ENCODE data around the gene CHRNB4. TPM values are rescaled to one million over a fixed set of nuclear protein-coding genes. Genes with fewer than 3 reads are reported as not detected.

CHRNB4 gene
- total RNA-seq, 1 donor from 2014 or later: 0.10 TPM

GRCh38 chr15:78658823-78659222 is 17.8 kb upstream of the CHRNB4 start:
- H3K27me3 Mint-ChIP-seq (ENCODE audit: low read depth): peaks cover 36% of the 10 kb centered on the region
- no peaks in the 10 kb centered on the region for H3K4me1 Mint-ChIP-seq (ENCODE audit: low read depth)
- H3K27ac Mint-ChIP-seq (ENCODE audit: unreplicated experiment): no peak overlapping the region
- no peak for DNase-seq (ENCODE audit: low spot score)
- no peaks in the 10 kb centered on the region for H3K9me3 Mint-ChIP-seq (ENCODE audit: low read depth)
- H3K4me3 Mint-ChIP-seq (ENCODE audit: unreplicated experiment): no peak overlapping the region
- H3K36me3 Mint-ChIP-seq (ENCODE audit: low read depth): no peaks in the 10 kb centered on the region
- no peak for TF ChIP-seq CTCF (IDR thresholded peaks at IDR 0.05)

DNA sequence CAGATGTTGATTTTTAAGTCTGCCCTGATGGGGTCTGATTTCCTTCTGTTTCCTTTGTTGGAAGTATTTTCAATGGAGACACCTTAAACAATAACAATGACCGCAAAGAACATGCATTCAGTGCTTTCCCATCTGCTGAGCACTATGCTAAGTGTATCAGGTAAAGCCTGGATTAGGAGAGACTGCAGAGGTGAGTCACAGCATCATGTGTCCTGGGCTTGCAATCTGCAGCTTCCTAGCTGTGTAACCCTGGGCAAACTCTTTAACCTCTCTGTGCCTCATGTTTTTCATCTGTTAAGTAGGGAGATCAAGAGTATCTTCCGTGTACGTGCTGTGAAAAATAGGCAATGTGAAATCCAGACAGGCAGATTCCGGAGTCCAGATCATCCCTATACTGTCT is 13.3 kb upstream of the CHRNB4 start:
- Mint-ChIP-seq H3K27ac (ENCODE audit: unreplicated experiment) (no peak overlapping the region), H3K4me3 (ENCODE audit: unreplicated experiment) (no peak overlapping the region), H3K4me1 (ENCODE audit: low read depth) (no peaks in the 10 kb centered on the region), H3K36me3 (ENCODE audit: low read depth) (no peaks in the 10 kb centered on the region), H3K9me3 (ENCODE audit: low read depth) (no peaks in the 10 kb centered on the region), H3K27me3 (ENCODE audit: low read depth) (peaks cover 35% of the 10 kb centered on the region)
- DNase-seq (ENCODE audit: low spot score): no peak
- TF ChIP-seq CTCF (IDR thresholded peaks at IDR 0.05): no peak

GRCh38 chr15:78651930-78652615 is 11.1 kb upstream of the CHRNB4 start:
- no peaks in the 10 kb centered on the region for H3K36me3 Mint-ChIP-seq (ENCODE audit: low read depth)
- no peak for DNase-seq (ENCODE audit: low spot score)
- no peak overlapping the region for H3K4me3 Mint-ChIP-seq (ENCODE audit: unreplicated experiment)
- H3K9me3 Mint-ChIP-seq (ENCODE audit: low read depth): no peaks in the 10 kb centered on the region
- TF ChIP-seq CTCF (IDR thresholded peaks at IDR 0.05): no peak
- H3K27ac Mint-ChIP-seq (ENCODE audit: unreplicated experiment): no peak overlapping the region
- H3K27me3 Mint-ChIP-seq (ENCODE audit: low read depth): peaks cover 32% of the 10 kb centered on the region
- H3K4me1 Mint-ChIP-seq (ENCODE audit: low read depth): no peaks in the 10 kb centered on the region

GRCh38 chr15:78651007-78651406 is 10.0 kb upstream of the CHRNB4 start:
- Mint-ChIP-seq H3K27me3 (ENCODE audit: low read depth) (peaks cover 24% of the 10 kb centered on the region), H3K4me1 (ENCODE audit: low read depth) (no peaks in the 10 kb centered on the region), H3K27ac (ENCODE audit: unreplicated experiment) (no peak overlapping the region), H3K4me3 (ENCODE audit: unreplicated experiment) (no peak overlapping the region), H3K36me3 (ENCODE audit: low read depth) (no peaks in the 10 kb centered on the region), H3K9me3 (ENCODE audit: low read depth) (no peaks in the 10 kb centered on the region)
- DNase-seq (ENCODE audit: low spot score): no peak
- no peak for TF ChIP-seq CTCF (IDR thresholded peaks at IDR 0.05)

DNA sequence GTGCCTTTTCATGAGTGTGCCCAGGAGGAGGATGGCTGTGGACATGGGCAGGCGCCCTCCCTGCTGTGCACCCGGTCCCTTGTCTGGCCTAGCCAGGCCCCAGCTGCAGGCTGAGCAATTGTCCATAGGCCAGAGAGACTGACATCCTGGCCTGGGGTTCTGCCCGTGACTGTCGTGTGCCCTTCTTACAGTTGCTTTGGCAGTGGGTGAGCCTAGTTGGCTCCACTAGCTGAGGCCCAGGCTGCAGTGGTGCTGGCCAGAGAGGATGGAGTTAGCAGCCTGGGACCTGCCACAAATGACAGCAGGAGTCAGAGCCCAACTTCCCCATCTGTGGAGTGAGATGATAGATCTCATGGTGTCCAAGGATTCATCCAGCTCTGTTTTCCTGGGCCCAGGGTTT is 9.0 kb upstream of the CHRNB4 start:
- H3K4me1 Mint-ChIP-seq (ENCODE audit: low read depth): no peaks in the 10 kb centered on the region
- peaks cover 20% of the 10 kb centered on the region for H3K27me3 Mint-ChIP-seq (ENCODE audit: low read depth)
- H3K4me3 Mint-ChIP-seq (ENCODE audit: unreplicated experiment): no peak overlapping the region
- H3K27ac Mint-ChIP-seq (ENCODE audit: unreplicated experiment): no peak overlapping the region
- no peaks in the 10 kb centered on the region for H3K36me3 Mint-ChIP-seq (ENCODE audit: low read depth)
- TF ChIP-seq CTCF (IDR thresholded peaks at IDR 0.05): no peak
- DNase-seq (ENCODE audit: low spot score): no peak
- H3K9me3 Mint-ChIP-seq (ENCODE audit: low read depth): no peaks in the 10 kb centered on the region
